GM12878 (cell line): ENCODE results near the gene DNAJC16. TPM values are rescaled to one million over a fixed set of nuclear protein-coding genes. Genes with fewer than 3 reads are reported as not detected.
A peak's percentile ranks its signal among the peaks of the same experiment; 100 is the strongest.

Source experiments
- CBX5 ChIP-seq: sonication (generic); IDR thresholded peaks from 2 replicates; pipeline ENCODE4 v1.6.1; 2016; ENCODE audit warnings: low read depth, moderate library complexity, mild to moderate bottlenecking, inconsistent platforms
- CHD2 ChIP-seq: IDR thresholded peaks from 2 replicates; pipeline ENCODE4 v1.6.1; 2011; ENCODE audit warnings: low read depth, low read length, improper control_type of control experiment, borderline replicate concordance
- E2F8 ChIP-seq: fragments of 450-650 bp; IDR thresholded peaks from 2 replicates; pipeline ENCODE4 v1.6.1; 2018; ENCODE audit warnings: mild to moderate bottlenecking, low read depth, moderate library complexity; ENCODE audit not compliant: partially characterized antibody
- ETV6 ChIP-seq, 2 experiments: fragments of 450-650 bp in 1 of 2; IDR thresholded peaks in 1 of 2; conservative IDR thresholded peaks in 1 of 2; 2 replicates each; pipeline ENCODE4 v1.6.1; 2014; ENCODE audit warnings: antibody characterized with exemption in 1 of 2, borderline replicate concordance in 1 of 2, low read depth in 1 of 2, mild to moderate bottlenecking in 1 of 2, moderate library complexity in 1 of 2
- IRF4 ChIP-seq: IDR thresholded peaks from 2 replicates; pipeline ENCODE4 v1.6.1; 2011; ENCODE audit warnings: low read depth, low read length
- MLLT1 ChIP-seq: fragments of 450-650 bp; IDR thresholded peaks from 2 replicates; pipeline ENCODE4 v1.6.1; 2016; ENCODE audit warnings: mild to moderate bottlenecking
- MYC ChIP-seq: IDR thresholded peaks from 2 replicates; pipeline ENCODE4 v1.6.1; 2011; ENCODE audit warnings: mild to moderate bottlenecking, low read length, moderate library complexity, inconsistent platforms; ENCODE audit not compliant: insufficient read depth, insufficient replicate concordance, insufficient read length, severe bottlenecking
- POLR2A ChIP-seq: IDR thresholded peaks from 2 replicates; pipeline ENCODE4 v1.6.1; 2011; ENCODE audit warnings: low read depth, mild to moderate bottlenecking, low read length
- RAD51 ChIP-seq: fragments of 450-650 bp; IDR thresholded peaks from 2 replicates; pipeline ENCODE4 v1.6.1; 2016; ENCODE audit warnings: moderate library complexity, mild to moderate bottlenecking, inconsistent platforms
- RELA ChIP-seq: fragments of 450-650 bp; IDR thresholded peaks from 2 replicates; pipeline ENCODE4 v1.8.0; 2014; ENCODE audit warnings: borderline replicate concordance; ENCODE audit not compliant: partially characterized antibody
- SP1 ChIP-seq: IDR thresholded peaks from one replicate; pipeline ENCODE4 v1.6.1; 2011; ENCODE audit warnings: low read depth, low read length
- SPI1 ChIP-seq: IDR thresholded peaks from 2 replicates; pipeline ENCODE4 v1.6.1; 2011; ENCODE audit warnings: low read depth, mild to moderate bottlenecking, low read length, moderate library complexity, borderline replicate concordance; ENCODE audit not compliant: insufficient read depth
- TCF3 ChIP-seq: IDR thresholded peaks from 2 replicates; pipeline ENCODE4 v1.6.1; 2012; ENCODE audit warnings: low read depth, mild to moderate bottlenecking, low read length, borderline replicate concordance; ENCODE audit not compliant: insufficient read depth
- USF1 ChIP-seq: IDR thresholded peaks from 2 replicates; pipeline ENCODE4 v1.6.1; 2011; ENCODE audit warnings: borderline replicate concordance, low read depth, mild to moderate bottlenecking, moderate library complexity, mixed read lengths, low read length; ENCODE audit not compliant: insufficient read depth; ENCODE audit errors: extremely low read length
- YBX1 ChIP-seq: fragments of 450-650 bp; IDR thresholded peaks from 2 replicates; pipeline ENCODE4 v1.6.1; 2016; ENCODE audit warnings: antibody characterized with exemption
- ZBTB33 ChIP-seq: fragments of 450-650 bp; IDR thresholded peaks from 2 replicates; pipeline ENCODE4 v1.6.1; 2017; ENCODE audit warnings: mild to moderate bottlenecking
- ZNF217 ChIP-seq: fragments of 450-650 bp; IDR thresholded peaks from 2 replicates; pipeline ENCODE4 v1.6.1; 2017; ENCODE audit warnings: antibody characterized with exemption, mild to moderate bottlenecking
- ZNF274 ChIP-seq: IDR thresholded peaks from one replicate; pipeline ENCODE4 v1.8.0; 2011; ENCODE audit not compliant: insufficient read length, insufficient read depth
- polyA plus RNA-seq, 11 experiments: library from polyadenylated mRNA; depleted of rRNA in 4 of 11; unstranded in 6 of 11; stranded (reverse) in 5 of 11; fragments of >200 nt; fragmentation: Nextera tagmentation in 4 of 11; fragmentation: Illumina TruSeq in 1 of 11; extraction: Ambion mirVana in 4 of 11; extraction: Trizol in 1 of 11; gene quantifications; 1 replicate in 1 of 11; 2 replicates in 10 of 11; pipeline versions ENCODE4 v1.2.1 to v1.2.3, GENCODE V29; 2011 to 2016; ENCODE audit warnings: inconsistent platforms in 2 of 11, missing spikeins in 2 of 11, low read depth in 1 of 11
- total RNA-seq, 4 experiments: library from RNA; depleted of rRNA in 3 of 4; stranded (reverse); fragments of >200 nt in 3 of 4; fragmentation: Illumina TruSeq in 1 of 4; extraction: Trizol in 1 of 4; gene quantifications; 2 replicates each; pipeline versions ENCODE4 v1.2.1 to v1.2.3, GENCODE V29; 2013 to 2021
- TF ChIP-seq, protein P1 (sequence below): fragments of 450-650 bp; IDR thresholded peaks from 2 replicates; pipeline ENCODE4 v1.6.1; 2018; ENCODE audit warnings: borderline replicate concordance, mild to moderate bottlenecking; ENCODE audit not compliant: partially characterized antibody

Gene DNAJC16
- total and polyA plus RNA-seq, 10 of the 15 experiments (the other 5 are each of a cell fraction or from before 2014, with no cell fraction given), result 2.4 to 12.7 (median 7.8) TPM

DNA sequence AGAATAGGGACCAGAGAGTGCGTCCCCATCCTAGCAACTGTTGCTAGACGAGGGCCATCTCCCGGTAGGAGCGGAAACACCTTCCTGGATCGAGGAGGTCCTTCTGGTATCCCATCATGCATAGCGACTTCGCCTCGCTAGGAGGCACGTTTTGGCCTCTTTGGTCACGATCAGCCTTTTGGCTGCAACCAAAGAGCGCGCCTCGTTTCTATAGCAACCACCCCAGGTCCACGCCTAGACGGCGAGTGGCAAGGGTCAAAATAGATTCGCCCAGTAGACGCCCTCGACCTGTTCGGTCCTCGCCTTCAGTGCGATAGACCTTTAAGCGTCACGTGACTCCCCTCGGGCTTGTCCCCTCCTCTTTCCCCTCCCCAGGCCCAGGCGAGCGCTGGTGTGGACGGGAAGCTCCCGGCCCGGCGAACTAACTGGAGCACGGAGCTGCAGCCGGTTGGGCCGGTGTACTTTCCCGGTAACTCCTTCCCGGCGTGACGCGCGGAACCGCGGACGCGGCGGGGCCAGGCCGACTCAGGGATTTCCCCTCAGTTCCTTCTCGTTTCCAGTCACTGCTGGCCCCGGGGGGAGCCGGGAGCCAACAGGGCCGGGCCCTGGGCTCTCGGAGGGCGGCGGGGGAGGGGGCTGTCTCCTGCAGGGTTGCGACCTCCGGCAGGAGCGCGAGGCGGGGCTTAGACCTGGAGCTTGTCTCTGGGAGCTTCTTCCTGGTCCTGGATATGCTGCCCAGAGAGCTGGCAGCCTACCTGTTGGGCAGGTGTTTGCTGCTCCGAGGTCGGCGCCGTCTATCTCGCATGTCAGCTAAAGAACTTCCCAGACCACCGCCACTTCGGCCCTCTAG is at the start of gene DNAJC16 (continued):
- no peak for TF ChIP-seq ETV6 (conservative IDR thresholded peaks at IDR 0.05 in 1 of 2, IDR thresholded peaks at IDR 0.05 in 1 of 2; ENCODE audit: borderline replicate concordance in 1 of 2, low read depth in 1 of 2)
- peak; percentile 70 for TF ChIP-seq SP1
- TF ChIP-seq YBX1, result no peak
- 0 out of 2 replicates have a peak, but pooled peaks have one; percentile 13 for TF ChIP-seq ZBTB33
- TF ChIP-seq CBX5, result no peak
- peak; percentile 99 for TF ChIP-seq RAD51
- peak; percentile 97 for TF ChIP-seq USF1
- TF ChIP-seq, protein P1, sequence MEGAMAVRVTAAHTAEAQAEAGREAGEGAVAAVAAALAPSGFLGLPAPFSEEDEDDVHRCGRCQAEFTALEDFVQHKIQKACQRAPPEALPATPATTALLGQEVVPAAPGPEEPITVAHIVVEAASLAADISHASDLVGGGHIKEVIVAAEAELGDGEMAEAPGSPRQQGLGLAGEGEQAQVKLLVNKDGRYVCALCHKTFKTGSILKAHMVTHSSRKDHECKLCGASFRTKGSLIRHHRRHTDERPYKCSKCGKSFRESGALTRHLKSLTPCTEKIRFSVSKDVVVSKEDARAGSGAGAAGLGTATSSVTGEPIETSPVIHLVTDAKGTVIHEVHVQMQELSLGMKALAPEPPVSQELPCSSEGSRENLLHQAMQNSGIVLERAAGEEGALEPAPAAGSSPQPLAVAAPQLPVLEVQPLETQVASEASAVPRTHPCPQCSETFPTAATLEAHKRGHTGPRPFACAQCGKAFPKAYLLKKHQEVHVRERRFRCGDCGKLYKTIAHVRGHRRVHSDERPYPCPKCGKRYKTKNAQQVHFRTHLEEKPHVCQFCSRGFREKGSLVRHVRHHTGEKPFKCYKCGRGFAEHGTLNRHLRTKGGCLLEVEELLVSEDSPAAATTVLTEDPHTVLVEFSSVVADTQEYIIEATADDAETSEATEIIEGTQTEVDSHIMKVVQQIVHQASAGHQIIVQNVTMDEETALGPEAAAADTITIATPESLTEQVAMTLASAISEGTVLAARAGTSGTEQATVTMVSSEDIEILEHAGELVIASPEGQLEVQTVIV, result peak; percentile 60
- TF ChIP-seq ZNF274, result no peak
- TF ChIP-seq POLR2A, result peak; percentile 83
- TF ChIP-seq MLLT1, result peak; percentile 87
- no peak for TF ChIP-seq ZNF217
- no peak for TF ChIP-seq MYC
- TF ChIP-seq CHD2, result peak; percentile 59; the same call in 1 of the 2 replicates
- TF ChIP-seq RELA, result peak; percentile 80
- TF ChIP-seq TCF3, result no peak
- TF ChIP-seq IRF4, result peak; percentile 55; the same call in 1 of the 2 replicates
- TF ChIP-seq E2F8, result no peak
- TF ChIP-seq SPI1, result no peak
